HFFc6 (cell line): ENCODE measurements around the gene TRPT1. TPM values are rescaled to one million over a fixed set of nuclear protein-coding genes. Genes with fewer than 3 reads are reported as not detected.

Source experiments
- DNase-seq: peaks from one replicate; pipeline ENCODE4 v3.0.0-alpha.2; 2018
- H3K27ac Mint-ChIP-seq: 2 replicates; pipeline ENCODE4 v1.8.0; 2020; ENCODE audit warnings: mild to moderate bottlenecking, mixed read lengths
- H3K27me3 Mint-ChIP-seq: 2 replicates; pipeline ENCODE4 v1.8.0; 2021; ENCODE audit warnings: mild to moderate bottlenecking, moderate library complexity, mixed read lengths; ENCODE audit not compliant: insufficient read depth
- H3K36me3 Mint-ChIP-seq: 2 replicates; pipeline ENCODE4 v1.8.0; 2021; ENCODE audit warnings: low read depth, mixed read lengths
- H3K4me1 Mint-ChIP-seq: 2 replicates; pipeline ENCODE4 v1.8.0; 2020; ENCODE audit warnings: low read depth, mixed read lengths
- H3K4me3 Mint-ChIP-seq: 2 replicates; pipeline ENCODE4 v1.8.0; 2020; ENCODE audit warnings: mild to moderate bottlenecking, moderate library complexity, mixed read lengths
- H3K9me3 Mint-ChIP-seq: 2 replicates; pipeline ENCODE4 v1.8.0; 2020; ENCODE audit warnings: mild to moderate bottlenecking, mixed read lengths
- total RNA-seq, 6 experiments: library from RNA; stranded (reverse); fragmentation: NEBNext Ultra II Directional; extraction: Animal tissue kit (Norgen Biotek cat#: 25700); gene quantifications; 2 replicates in 1 of 6; 3 replicates in 5 of 6; pipeline ENCODE4 v1.2.3, GENCODE V29; 2021
- TF ChIP-seq, protein P1 (sequence below): fragments of 200-600 bp; sonication (generic); IDR thresholded peaks from 2 replicates; pipeline ENCODE4 v1.5.0; 2021; ENCODE audit warnings: antibody characterized with exemption, mild to moderate bottlenecking

The TRPT1 gene
- total RNA-seq, 6 experiments from 2014 or later = 32.6 to 41.1 (median 39.7) TPM

DNA sequence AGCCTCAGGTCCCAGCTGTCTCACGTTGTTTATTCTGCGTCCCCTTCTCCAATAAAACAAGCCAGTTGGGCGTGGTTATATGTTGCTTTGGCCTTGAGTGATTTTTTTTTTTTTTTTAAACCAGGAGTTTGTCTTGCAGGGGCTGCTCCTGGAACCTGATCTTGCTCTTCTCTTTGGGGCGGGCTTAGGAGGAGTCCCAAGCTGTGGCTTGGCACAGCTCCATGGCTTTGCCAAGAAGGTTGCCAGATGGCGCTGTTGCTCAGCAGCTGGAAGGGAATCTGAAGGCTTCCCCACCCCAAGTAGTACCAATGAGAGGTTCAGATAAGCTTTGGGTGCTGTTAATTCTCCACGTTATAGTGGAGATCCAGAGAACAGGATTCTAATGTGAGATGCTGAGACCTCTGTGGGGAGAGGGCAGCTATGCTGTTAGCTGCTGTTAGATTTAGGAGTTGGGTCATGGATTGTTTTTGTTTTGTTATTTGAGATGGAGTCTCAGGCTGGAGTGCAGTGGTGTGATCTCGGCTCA, 21.5 kb downstream of the TRPT1 start:
- Mint-ChIP-seq H3K9me3 (no peaks in the 10 kb centered on the region), H3K36me3 (peaks cover 29% of the 10 kb centered on the region), H3K4me3 (no peak overlapping the region), H3K4me1 (peaks cover 31% of the 10 kb centered on the region), H3K27me3 (peaks cover 2% of the 10 kb centered on the region; the same call in 1 of the 2 replicates), H3K27ac (peak overlapping the region; percentile 71)
- DNase-seq = peak; percentile 85
- TF ChIP-seq, protein P1, sequence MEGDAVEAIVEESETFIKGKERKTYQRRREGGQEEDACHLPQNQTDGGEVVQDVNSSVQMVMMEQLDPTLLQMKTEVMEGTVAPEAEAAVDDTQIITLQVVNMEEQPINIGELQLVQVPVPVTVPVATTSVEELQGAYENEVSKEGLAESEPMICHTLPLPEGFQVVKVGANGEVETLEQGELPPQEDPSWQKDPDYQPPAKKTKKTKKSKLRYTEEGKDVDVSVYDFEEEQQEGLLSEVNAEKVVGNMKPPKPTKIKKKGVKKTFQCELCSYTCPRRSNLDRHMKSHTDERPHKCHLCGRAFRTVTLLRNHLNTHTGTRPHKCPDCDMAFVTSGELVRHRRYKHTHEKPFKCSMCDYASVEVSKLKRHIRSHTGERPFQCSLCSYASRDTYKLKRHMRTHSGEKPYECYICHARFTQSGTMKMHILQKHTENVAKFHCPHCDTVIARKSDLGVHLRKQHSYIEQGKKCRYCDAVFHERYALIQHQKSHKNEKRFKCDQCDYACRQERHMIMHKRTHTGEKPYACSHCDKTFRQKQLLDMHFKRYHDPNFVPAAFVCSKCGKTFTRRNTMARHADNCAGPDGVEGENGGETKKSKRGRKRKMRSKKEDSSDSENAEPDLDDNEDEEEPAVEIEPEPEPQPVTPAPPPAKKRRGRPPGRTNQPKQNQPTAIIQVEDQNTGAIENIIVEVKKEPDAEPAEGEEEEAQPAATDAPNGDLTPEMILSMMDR = peak; percentile 83

DNA sequence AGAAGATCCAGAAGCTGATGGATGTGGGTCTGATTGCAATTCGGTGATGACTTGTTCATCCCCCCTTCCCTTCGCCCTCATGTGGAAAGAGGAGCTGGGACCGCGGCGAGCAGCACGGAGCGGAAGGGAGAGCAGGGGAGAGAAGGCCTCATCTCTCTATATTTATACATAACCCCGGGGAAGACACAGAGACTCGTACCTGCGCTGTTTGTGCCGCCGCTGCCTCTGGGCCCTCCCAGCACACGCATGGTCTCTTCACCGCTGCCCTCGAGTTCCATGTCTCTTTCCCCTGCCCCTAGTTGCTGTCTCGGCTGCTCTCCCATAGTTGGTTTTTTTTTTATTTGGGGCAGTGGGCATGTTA, 21.9 kb downstream of the TRPT1 start:
- Mint-ChIP-seq H3K4me3 (no peak overlapping the region), H3K27me3 (peaks cover 2% of the 10 kb centered on the region; the same call in 1 of the 2 replicates), H3K36me3 (peaks cover 29% of the 10 kb centered on the region), H3K9me3 (no peaks in the 10 kb centered on the region), H3K4me1 (peaks cover 31% of the 10 kb centered on the region), H3K27ac (peak overlapping the region; percentile 71; the same call in 1 of the 2 replicates)
- TF ChIP-seq, protein P1 = no peak
- no peak for DNase-seq

- no peak for DNase-seq
- Mint-ChIP-seq H3K4me1 (peaks cover 31% of the 10 kb centered on the region), H3K9me3 (no peaks in the 10 kb centered on the region), H3K4me3 (no peak overlapping the region), H3K27ac (no peak overlapping the region; the same call in 1 of the 2 replicates), H3K27me3 (peaks cover 2% of the 10 kb centered on the region; the same call in 1 of the 2 replicates), H3K36me3 (peaks cover 29% of the 10 kb centered on the region)
- TF ChIP-seq, protein P1 = no peak
These were observed 22.4 kb downstream of the TRPT1 start for GRCh38 chr11:64203421-64204079.

GRCh38 chr11:64202992-64203391, 23.0 kb downstream of the TRPT1 start:
- Mint-ChIP-seq H3K27ac (no peak overlapping the region; the same call in 1 of the 2 replicates), H3K4me1 (peaks cover 31% of the 10 kb centered on the region), H3K27me3 (peaks cover 2% of the 10 kb centered on the region; the same call in 1 of the 2 replicates), H3K36me3 (peaks cover 29% of the 10 kb centered on the region), H3K9me3 (no peaks in the 10 kb centered on the region), H3K4me3 (no peak overlapping the region)
- DNase-seq = no peak
- TF ChIP-seq, protein P1 = no peak

DNA sequence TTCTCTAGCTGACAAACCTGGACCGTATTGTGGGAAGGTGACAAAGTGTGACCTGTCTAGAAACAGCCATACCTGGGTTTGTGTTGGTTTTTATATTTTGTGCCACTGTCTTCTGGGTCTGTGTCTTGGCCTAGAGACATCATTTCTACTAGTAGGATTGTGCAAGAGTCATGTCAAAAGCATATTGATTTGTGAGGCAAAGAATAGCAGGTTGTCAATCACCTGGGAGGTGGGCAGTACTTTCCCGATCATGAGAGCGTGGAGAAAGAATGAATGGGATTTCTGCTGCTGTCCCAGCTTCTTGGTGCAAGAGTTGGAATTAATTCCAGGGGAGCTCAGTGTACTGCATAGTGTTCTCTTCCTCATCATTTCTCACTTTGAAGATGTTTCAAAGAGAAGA, 24.4 kb downstream of the TRPT1 start:
- H3K27me3 Mint-ChIP-seq = peaks cover 2% of the 10 kb centered on the region; the same call in 1 of the 2 replicates
- no peak for DNase-seq
- no peaks in the 10 kb centered on the region for H3K9me3 Mint-ChIP-seq
- H3K4me3 Mint-ChIP-seq = no peak overlapping the region
- H3K36me3 Mint-ChIP-seq = peaks cover 37% of the 10 kb centered on the region
- no peak overlapping the region for H3K27ac Mint-ChIP-seq
- H3K4me1 Mint-ChIP-seq = peaks cover 21% of the 10 kb centered on the region
- TF ChIP-seq, protein P1 = no peak
